B cell (primary cell): ENCODE measurements around the gene FCN2. TPM values are rescaled to one million over a fixed set of nuclear protein-coding genes. Genes with fewer than 3 reads are reported as not detected.

ENCODE experiments used
- ATAC-seq: fragments of 200-7000 bp; cut with Tn5 transposase; one replicate; pipeline ENCODE4 v1.10.0; 2021; ENCODE audit warnings: low read depth, mild to moderate bottlenecking, moderate number of reproducible peaks, moderate library complexity
- CTCF ChIA-PET: fragments of 350-600 bp; sonication (Branson Sonifier 250); formaldehyde crosslinking; loops from one replicate; lab custom pipeline; 2021; ENCODE audit warnings: antibody characterized with exemption, inconsistent platforms; lab: Charles Lee
- POLR2A ChIA-PET: fragments of 350-600 bp; sonication (Branson Sonifier 250); formaldehyde crosslinking; loops from one replicate; lab custom pipeline; 2021; ENCODE audit warnings: antibody characterized with exemption; lab: Charles Lee
- DNase-seq: peaks from one replicate; pipeline ENCODE4 v3.0.0; 2013
- H2AFZ ChIP-seq: 2 replicates; pipeline ENCODE4 v1.6.1; 2012; ENCODE audit warnings: mild to moderate bottlenecking, low read depth, low read length; ENCODE audit not compliant: insufficient read depth, poor library complexity, severe bottlenecking
- H3K27ac ChIP-seq, 2 donors: 1 replicate in 1 of 2; 2 replicates in 1 of 2; pipeline ENCODE4 v1.5.1; 2012 to 2013; ENCODE audit warnings: low read length in 2 of 2, mild to moderate bottlenecking in 2 of 2, moderate library complexity in 1 of 2
- H3K27me3 ChIP-seq, 4 experiments: fragments of 200-600 bp in 1 of 4; sonication (generic) in 1 of 4; replicated peaks in 1 of 4; 1 replicate in 2 of 4; 2 replicates in 2 of 4; pipeline versions ENCODE4 v1.6.1 to v1.7.0; 2013 to 2016; ENCODE audit warnings: low read length in 3 of 4, mild to moderate bottlenecking in 2 of 4, mixed read lengths in 1 of 4, moderate library complexity in 1 of 4; ENCODE audit not compliant: insufficient read depth in 4 of 4, control insufficient read depth in 3 of 4; ENCODE audit errors: control extremely low read depth in 1 of 4
- H3K36me3 ChIP-seq, 2 experiments: replicated peaks in 1 of 2; 1 replicate in 1 of 2; 2 replicates in 1 of 2; pipeline versions ENCODE4 v1.6.1 to v1.7.1; 2013; ENCODE audit warnings: low read length in 1 of 2; ENCODE audit not compliant: insufficient read depth in 2 of 2, control insufficient read depth in 1 of 2; ENCODE audit errors: control extremely low read depth in 1 of 2, extremely low read depth in 1 of 2
- H3K4me1 ChIP-seq, 2 donors: fragments of 200-600 bp in 1 of 2; sonication (generic) in 1 of 2; 1 replicate in 1 of 2; 2 replicates in 1 of 2; pipeline versions ENCODE4 v1.5.1 to v1.6.1; 2013 to 2017; ENCODE audit warnings: low read length in 2 of 2; ENCODE audit not compliant: control insufficient read depth in 2 of 2, insufficient read depth in 2 of 2
- H3K4me2 ChIP-seq: replicated peaks from 2 replicates; pipeline ENCODE3; 2012; ENCODE audit warnings: mild to moderate bottlenecking, low read depth, low read length; ENCODE audit not compliant: poor library complexity, severe bottlenecking
- H3K4me3 ChIP-seq, 5 experiments: fragments of 200-600 bp in 1 of 5; sonication (generic) in 1 of 5; 1 replicate in 3 of 5; 2 replicates in 2 of 5; pipeline versions ENCODE4 v1.5.1 to v1.7.0; 2011 to 2016; ENCODE audit warnings: low read length in 4 of 5, mild to moderate bottlenecking in 4 of 5, low read depth in 2 of 5, control low read depth in 1 of 5, moderate library complexity in 1 of 5; ENCODE audit not compliant: insufficient read depth in 1 of 5; ENCODE audit errors: control extremely low read depth in 1 of 5, extremely low read depth in 1 of 5
- H3K79me2 ChIP-seq: fragments of 200-600 bp; sonication (generic); one replicate; pipeline ENCODE4 v1.6.0; 2016; ENCODE audit warnings: low read length; ENCODE audit not compliant: control insufficient read depth, insufficient read depth
- H3K9ac ChIP-seq: fragments of 200-600 bp; sonication (generic); 2 replicates; pipeline ENCODE4 v1.6.1; 2017; ENCODE audit warnings: mild to moderate bottlenecking, low read length, moderate library complexity
- H3K9me3 ChIP-seq, 3 donors: one replicate each; pipeline versions ENCODE4 v1.6.1 to v1.7.1; 2013; ENCODE audit warnings: low read length in 2 of 3; ENCODE audit not compliant: control insufficient read depth in 2 of 3, insufficient read depth in 1 of 3; ENCODE audit errors: control extremely low read depth in 1 of 3
- H4K20me1 ChIP-seq: 2 replicates; pipeline ENCODE4 v1.6.0; 2012; ENCODE audit warnings: mild to moderate bottlenecking, low read length; ENCODE audit not compliant: insufficient read depth, control insufficient read depth, poor library complexity, severe bottlenecking
- H3K27ac Mint-ChIP-seq: one replicate; pipeline ENCODE4 v1.8.0; 2021; ENCODE audit warnings: mixed read lengths
- H3K27me3 Mint-ChIP-seq: one replicate; pipeline ENCODE4 v1.8.0; 2021; ENCODE audit warnings: mixed read lengths
- H3K4me1 Mint-ChIP-seq: one replicate; pipeline ENCODE4 v1.8.0; 2021; ENCODE audit warnings: mixed read lengths
- H3K4me3 Mint-ChIP-seq: one replicate; pipeline ENCODE4 v1.8.0; 2021; ENCODE audit warnings: mixed read lengths
- H3K9me3 Mint-ChIP-seq: one replicate; pipeline ENCODE4 v1.8.0; 2022; ENCODE audit warnings: mixed read lengths; ENCODE audit not compliant: insufficient read depth
- EZH2 ChIP-seq: IDR thresholded peaks from 2 replicates; pipeline ENCODE4 v1.6.1; 2012; ENCODE audit warnings: borderline replicate concordance, low read depth, mild to moderate bottlenecking, moderate library complexity, low read length; ENCODE audit not compliant: insufficient read depth, poor library complexity, severe bottlenecking
- whole genome bisulfite sequencing: methylation state at CpG from one replicate; pipeline ENCODE4 v1.1.5; 2013; ENCODE audit warnings: missing lambda C conversion rate; ENCODE audit not compliant: insufficient coverage; 5-methylcytosine and 5-hydroxymethylcytosine counted together
- intact Hi-C: fragments of 100-400 bp; cut with micrococcal nuclease; formaldehyde crosslinking; loops from one replicate; pipeline ENCODE4 v1.10.0; 2022
- polyA plus RNA-seq: library from polyadenylated mRNA; depleted of rRNA; stranded (reverse); fragments of >200 nt; gene quantifications from 2 replicates; pipeline ENCODE4 v1.2.3, GENCODE V29; 2012
- total RNA-seq, 2 donors: library from RNA; stranded (reverse); fragments of 120-200 nt in 1 of 2; gene quantifications; 1 replicate in 1 of 2; 2 replicates in 1 of 2; pipeline versions ENCODE4 v1.2.3 to v1.2.4, GENCODE V29; 2013 to 2022
- TF ChIP-seq, protein P1 (sequence below): fragments of 200-600 bp; IDR thresholded peaks from one replicate; pipeline ENCODE4 v1.8.0; 2022; ENCODE audit warnings: antibody characterized with exemption, mild to moderate bottlenecking

FCN2 gene
- total and polyA plus RNA-seq, 2 donors (not counting 1 experiment from before 2014, with no cell fraction given), result not detected

DNA sequence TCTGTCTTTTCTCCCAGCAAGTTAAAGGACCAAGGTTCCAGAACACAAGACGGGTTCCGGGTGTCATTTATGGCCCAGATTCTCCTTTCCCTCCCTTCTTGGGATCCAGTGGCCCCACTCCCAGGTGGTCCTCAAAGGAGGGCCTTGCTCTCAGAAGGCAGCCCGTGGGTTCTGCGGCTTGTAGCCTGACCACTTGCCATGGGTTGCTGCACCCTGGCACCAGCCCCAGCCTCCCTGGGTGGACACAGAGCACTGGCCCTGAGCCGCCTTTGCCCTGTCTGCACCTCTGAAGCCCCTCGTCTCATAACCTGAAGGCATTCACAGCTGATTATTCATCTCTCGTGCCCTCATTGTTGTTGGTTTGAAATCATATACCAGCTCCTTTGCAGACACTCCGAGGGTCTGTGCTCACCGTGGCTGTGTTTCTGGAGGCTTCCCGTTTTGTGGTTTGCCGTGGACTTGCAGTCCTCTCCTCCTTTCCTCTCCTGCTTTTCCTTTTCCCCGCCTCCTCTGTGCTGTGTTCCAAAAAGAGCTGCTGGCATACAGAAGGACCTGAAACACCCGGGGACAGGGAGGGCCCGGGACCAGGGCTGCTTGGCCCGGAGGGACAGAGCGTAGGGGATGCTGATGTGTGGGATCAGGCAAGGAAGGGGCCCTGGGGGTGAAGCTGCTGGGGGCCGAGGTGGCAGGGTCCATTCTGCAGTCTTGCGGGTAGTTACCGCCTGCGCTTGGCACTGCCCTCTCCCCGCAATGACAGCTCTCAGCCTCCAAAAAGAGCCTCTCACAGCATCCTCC is 49.5 kb upstream of the FCN2 start:
- WGBS, result 82% methylated on average over 18 of the region's 21 CpGs
- H3K27ac Mint-ChIP-seq, result no peak overlapping the region
- Histone ChIP-seq H3K27ac (no peak overlapping the region), H3K9me3 (no peaks in the 10 kb centered on the region), H3K79me2 (no peaks in the 10 kb centered on the region), H3K4me2 (no peak overlapping the region), H2AFZ (no peak overlapping the region), H3K4me3 (no peak overlapping the region), H4K20me1 (no peaks in the 10 kb centered on the region), H3K4me1 (no peaks in the 10 kb centered on the region), H3K36me3 (no peaks in the 10 kb centered on the region), H3K9ac (no peak overlapping the region), H3K27me3 (no peaks in the 10 kb centered on the region)
- H3K4me1 Mint-ChIP-seq, result no peaks in the 10 kb centered on the region
- intact Hi-C loops, result no loop called here
- H3K4me3 Mint-ChIP-seq, result no peak overlapping the region
- TF ChIP-seq EZH2, result no peak
- TF ChIP-seq, protein P1, sequence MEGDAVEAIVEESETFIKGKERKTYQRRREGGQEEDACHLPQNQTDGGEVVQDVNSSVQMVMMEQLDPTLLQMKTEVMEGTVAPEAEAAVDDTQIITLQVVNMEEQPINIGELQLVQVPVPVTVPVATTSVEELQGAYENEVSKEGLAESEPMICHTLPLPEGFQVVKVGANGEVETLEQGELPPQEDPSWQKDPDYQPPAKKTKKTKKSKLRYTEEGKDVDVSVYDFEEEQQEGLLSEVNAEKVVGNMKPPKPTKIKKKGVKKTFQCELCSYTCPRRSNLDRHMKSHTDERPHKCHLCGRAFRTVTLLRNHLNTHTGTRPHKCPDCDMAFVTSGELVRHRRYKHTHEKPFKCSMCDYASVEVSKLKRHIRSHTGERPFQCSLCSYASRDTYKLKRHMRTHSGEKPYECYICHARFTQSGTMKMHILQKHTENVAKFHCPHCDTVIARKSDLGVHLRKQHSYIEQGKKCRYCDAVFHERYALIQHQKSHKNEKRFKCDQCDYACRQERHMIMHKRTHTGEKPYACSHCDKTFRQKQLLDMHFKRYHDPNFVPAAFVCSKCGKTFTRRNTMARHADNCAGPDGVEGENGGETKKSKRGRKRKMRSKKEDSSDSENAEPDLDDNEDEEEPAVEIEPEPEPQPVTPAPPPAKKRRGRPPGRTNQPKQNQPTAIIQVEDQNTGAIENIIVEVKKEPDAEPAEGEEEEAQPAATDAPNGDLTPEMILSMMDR, result no peak
- DNase-seq (no peak), ATAC-seq (no peak)
- CTCF ChIA-PET, result no interaction called here
- no peaks in the 10 kb centered on the region for H3K27me3 Mint-ChIP-seq
- POLR2A ChIA-PET, result no interaction called here
- no peaks in the 10 kb centered on the region for H3K9me3 Mint-ChIP-seq

GRCh38 chr9:134832471-134832870 is 48.1 kb upstream of the FCN2 start:
- Histone ChIP-seq H3K9me3 (no peaks in the 10 kb centered on the region), H3K4me2 (no peak overlapping the region), H3K4me1 (no peaks in the 10 kb centered on the region), H2AFZ (no peak overlapping the region), H3K79me2 (no peaks in the 10 kb centered on the region), H3K27me3 (no peaks in the 10 kb centered on the region), H4K20me1 (no peaks in the 10 kb centered on the region), H3K27ac (no peak overlapping the region), H3K4me3 (no peak overlapping the region), H3K36me3 (no peaks in the 10 kb centered on the region), H3K9ac (no peak overlapping the region)
- ATAC-seq (no peak), DNase-seq (no peak)
- Mint-ChIP-seq H3K27me3 (no peaks in the 10 kb centered on the region), H3K4me1 (no peaks in the 10 kb centered on the region), H3K9me3 (no peaks in the 10 kb centered on the region), H3K27ac (no peak overlapping the region), H3K4me3 (no peak overlapping the region)
- 97% methylated on average over 18 of the region's 19 CpGs for WGBS
- CTCF ChIA-PET, result no interaction called here
- intact Hi-C loops, result no loop called here
- POLR2A ChIA-PET, result no interaction called here
- TF ChIP-seq EZH2, result no peak
- TF ChIP-seq, protein P1, result no peak
